ENCODE measurements around the gene MYRFL. TPM values are rescaled to one million over a fixed set of nuclear protein-coding genes. Genes with fewer than 3 reads are reported as not detected.

Gene MYRFL
- total RNA-seq, 1 experiment from 2014 or later = 0.16 TPM

GRCh38 chr12:69884386-69884785 lies 59.4 kb downstream of the MYRFL start:
- BruUV-seq (replicated peaks) = no TSS peak
- Mint-ChIP-seq H3K36me3 (ENCODE audit: insufficient read depth, unreplicated experiment) (no peaks in the 10 kb centered on the region), H3K27me3 (ENCODE audit: insufficient read depth, unreplicated experiment) (peaks cover 11% of the 10 kb centered on the region), H3K4me1 (ENCODE audit: low read depth, unreplicated experiment) (peaks cover 3% of the 10 kb centered on the region), H3K4me3 (ENCODE audit: unreplicated experiment) (no peak overlapping the region), H3K27ac (ENCODE audit: unreplicated experiment) (no peak overlapping the region), H3K9me3 (ENCODE audit: unreplicated experiment) (no peaks in the 10 kb centered on the region)
- CTCF ChIA-PET = no interaction called here
- H3K9me3 ChIP-seq = no peaks in the 10 kb centered on the region
- TF ChIP-seq CTCF (IDR thresholded peaks at IDR 0.05; ENCODE audit: insufficient read depth in 1 of 2, low read depth in 1 of 2, low read length in 1 of 2, severe bottlenecking in 1 of 2, unreplicated experiment in 1 of 2) = no peak
- H3K27me3 ChIP-seq (replicated peaks; ENCODE audit: control insufficient read depth, insufficient read depth, low read length) = no peaks in the 10 kb centered on the region; the same call in 1 of the 2 replicates
- POLR2A ChIA-PET = no interaction called here
- DNase-seq = no peak
- intact Hi-C loops (cut with micrococcal nuclease; ENCODE audit: unreplicated experiment) = no loop called here
- H3K4me3 ChIP-seq (ENCODE audit: low read depth, low read length) = no peak overlapping the region
- H3K4me1 ChIP-seq = no peaks in the 10 kb centered on the region
- H3K36me3 ChIP-seq (ENCODE audit: control insufficient read depth, insufficient read depth, low read length) = no peaks in the 10 kb centered on the region

- Histone ChIP-seq H3K4me3 (ENCODE audit: low read depth, low read length) (no peak overlapping the region), H3K27me3 (replicated peaks; ENCODE audit: control insufficient read depth, insufficient read depth, low read length) (no peaks in the 10 kb centered on the region; the same call in 1 of the 2 replicates), H3K4me1 (no peaks in the 10 kb centered on the region), H3K9me3 (no peaks in the 10 kb centered on the region), H3K36me3 (ENCODE audit: control insufficient read depth, insufficient read depth, low read length) (no peaks in the 10 kb centered on the region)
- Mint-ChIP-seq H3K4me3 (ENCODE audit: unreplicated experiment) (no peak overlapping the region), H3K4me1 (ENCODE audit: low read depth, unreplicated experiment) (no peaks in the 10 kb centered on the region), H3K27ac (ENCODE audit: unreplicated experiment) (no peak overlapping the region), H3K9me3 (ENCODE audit: unreplicated experiment) (no peaks in the 10 kb centered on the region), H3K36me3 (ENCODE audit: insufficient read depth, unreplicated experiment) (no peaks in the 10 kb centered on the region), H3K27me3 (ENCODE audit: insufficient read depth, unreplicated experiment) (peaks cover 11% of the 10 kb centered on the region)
- DNase-seq = no peak
- no TSS peak for BruUV-seq (replicated peaks)
- no peak for TF ChIP-seq CTCF (IDR thresholded peaks at IDR 0.05; ENCODE audit: insufficient read depth in 1 of 2, low read depth in 1 of 2, low read length in 1 of 2, severe bottlenecking in 1 of 2, unreplicated experiment in 1 of 2)
- ChIA-PET CTCF (no interaction called here), POLR2A (no interaction called here)
- intact Hi-C loops (cut with micrococcal nuclease; ENCODE audit: unreplicated experiment) = no loop called here
Observed at GRCh38 chr12:69885658-69886057, 60.6 kb downstream of the MYRFL start.

- no TSS peak for BruUV-seq (replicated peaks)
- Mint-ChIP-seq H3K4me1 (ENCODE audit: low read depth, unreplicated experiment) (no peaks in the 10 kb centered on the region), H3K27me3 (ENCODE audit: insufficient read depth, unreplicated experiment) (peaks cover 11% of the 10 kb centered on the region), H3K36me3 (ENCODE audit: insufficient read depth, unreplicated experiment) (no peaks in the 10 kb centered on the region), H3K9me3 (ENCODE audit: unreplicated experiment) (no peaks in the 10 kb centered on the region), H3K4me3 (ENCODE audit: unreplicated experiment) (no peak overlapping the region), H3K27ac (ENCODE audit: unreplicated experiment) (no peak overlapping the region)
- CTCF ChIA-PET = no interaction called here
- POLR2A ChIA-PET = no interaction called here
- intact Hi-C loops (cut with micrococcal nuclease; ENCODE audit: unreplicated experiment) = no loop called here
- no peaks in the 10 kb centered on the region for H3K36me3 ChIP-seq (ENCODE audit: control insufficient read depth, insufficient read depth, low read length)
- no peaks in the 10 kb centered on the region for H3K9me3 ChIP-seq
- TF ChIP-seq CTCF (IDR thresholded peaks at IDR 0.05; ENCODE audit: insufficient read depth in 1 of 2, low read depth in 1 of 2, low read length in 1 of 2, severe bottlenecking in 1 of 2, unreplicated experiment in 1 of 2) = no peak
- no peaks in the 10 kb centered on the region for H3K4me1 ChIP-seq
- H3K27me3 ChIP-seq (replicated peaks; ENCODE audit: control insufficient read depth, insufficient read depth, low read length) = no peaks in the 10 kb centered on the region; the same call in 1 of the 2 replicates
- no peak overlapping the region for H3K4me3 ChIP-seq (ENCODE audit: low read depth, low read length)
- DNase-seq = no peak
Observed at GRCh38 chr12:69886109-69886508, 61.1 kb downstream of the MYRFL start.

Measured in Caco-2 (cell line).